K562 (cell line): ENCODE data around the gene ARMC6. TPM values are rescaled to one million over a fixed set of nuclear protein-coding genes. Genes with fewer than 3 reads are reported as not detected.

ENCODE experiments used
- ATAC-seq: fragments of 200-7000 bp; cut with Tn5 transposase; 3 replicates; pipeline ENCODE4 v1.9.1; 2020; ENCODE audit warnings: moderate library complexity
- BruUV-seq: library from RNA; stranded (reverse); fragments of 400-500 nt; replicated peaks from 2 replicates; lab custom pipeline; 2021; lab: Mats Ljungman, UMichigan
- CTCF ChIA-PET: fragments of 300-600 bp; formaldehyde crosslinking; extraction: SDS; loops from one replicate; lab custom pipeline; 2021; ENCODE audit warnings: low intra/inter-chr PET ratio; lab: Yijun Ruan, JAX
- POLR2A ChIA-PET: fragments of 300-600, 350-650 bp; sonication (Branson Sonifier 250); formaldehyde crosslinking; extraction: SDS; loops from one replicate; lab custom pipeline; 2021; ENCODE audit warnings: antibody characterized with exemption, inconsistent platforms; lab: Yijun Ruan, JAX
- DNase-seq, 4 experiments: peaks; one replicate each; pipeline versions ENCODE4 v3.0.0 to v3.0.0-alpha.2; 2011 to 2018; ENCODE audit warnings: low spot score in 3 of 4, mixed read lengths in 3 of 4; ENCODE audit errors: extremely low read depth in 1 of 4
- FAIRE-seq: peaks from 2 replicates; lab custom pipeline; 2011; peaks lifted over from hg19 to GRCh38; lab: Jason Lieb, UNC
- H2AFZ ChIP-seq: 2 replicates; pipeline ENCODE4 v1.6.0; 2011; ENCODE audit warnings: low read depth, low read length, control low read depth, inconsistent platforms
- H3K27ac ChIP-seq: fragments of 200-600 bp; 3 replicates; pipeline ENCODE4 v1.8.0; 2011; ENCODE audit warnings: low read depth, mild to moderate bottlenecking, control low read depth, inconsistent platforms, low read length, moderate library complexity, mixed read lengths; ENCODE audit errors: extremely low read depth
- H3K27me3 ChIP-seq, 2 experiments: fragments of 300-600 bp in 1 of 2; 2 replicates in 1 of 2; 3 replicates in 1 of 2; pipeline versions ENCODE4 v1.6.0 to v1.8.0; 2011; ENCODE audit warnings: inconsistent platforms in 2 of 2, low read length in 2 of 2, mild to moderate bottlenecking in 1 of 2, mixed read lengths in 1 of 2, moderate library complexity in 1 of 2; ENCODE audit not compliant: control insufficient read depth in 2 of 2, insufficient read depth in 2 of 2
- H3K36me3 ChIP-seq: fragments of 300-600 bp; 3 replicates; pipeline ENCODE4 v1.8.0; 2011; ENCODE audit warnings: mild to moderate bottlenecking, low read length, inconsistent platforms; ENCODE audit not compliant: control insufficient read depth, insufficient read depth
- H3K4me1 ChIP-seq, 2 experiments: fragments of 200-600 bp in 1 of 2; replicated peaks in 1 of 2; 2 replicates in 1 of 2; 3 replicates in 1 of 2; pipeline versions ENCODE4 v1.5.1 to v1.8.0; 2011; ENCODE audit warnings: inconsistent platforms in 2 of 2, low read length in 2 of 2, mild to moderate bottlenecking in 1 of 2, mixed read lengths in 1 of 2, moderate library complexity in 1 of 2; ENCODE audit not compliant: control insufficient read depth in 2 of 2, insufficient read depth in 2 of 2
- H3K4me2 ChIP-seq: 2 replicates; pipeline ENCODE4 v1.6.1; 2011; ENCODE audit warnings: low read length, control low read depth, inconsistent platforms, mixed read lengths; ENCODE audit not compliant: insufficient read depth
- H3K4me3 ChIP-seq: fragments of 200-600 bp; sonication (generic), shearing (Covaris generic); 2 replicates; pipeline ENCODE4 v1.5.1; 2016; ENCODE audit warnings: control low read depth, inconsistent platforms
- H3K79me2 ChIP-seq: fragments of 200-600 bp; 3 replicates; pipeline ENCODE4 v1.8.0; 2011; ENCODE audit warnings: low read length, inconsistent platforms; ENCODE audit not compliant: control insufficient read depth, insufficient read depth
- H3K9ac ChIP-seq, 2 experiments: 2 replicates each; pipeline versions ENCODE4 v1.6.0 to v1.6.1; 2011; ENCODE audit warnings: low read depth in 2 of 2, low read length in 2 of 2, control low read depth in 1 of 2, inconsistent platforms in 1 of 2, mild to moderate bottlenecking in 1 of 2, mixed read lengths in 1 of 2; ENCODE audit not compliant: insufficient read depth in 1 of 2
- H3K9me1 ChIP-seq: one replicate; pipeline ENCODE4 v1.6.0; 2011; ENCODE audit warnings: inconsistent platforms, mild to moderate bottlenecking, low read length, moderate library complexity; ENCODE audit not compliant: control insufficient read depth, insufficient read depth
- H3K9me3 ChIP-seq: replicated peaks from 2 replicates; pipeline ENCODE4 v1.5.1; 2011; ENCODE audit warnings: low read depth, low read length, inconsistent platforms; ENCODE audit not compliant: control insufficient read depth, insufficient read depth
- H4K20me1 ChIP-seq: replicated peaks from 2 replicates; pipeline ENCODE4 v1.6.1; 2011; ENCODE audit warnings: low read length, inconsistent platforms, mixed read lengths; ENCODE audit not compliant: control insufficient read depth, insufficient read depth
- ERF ChIP-seq: fragments of 450-650 bp; formaldehyde crosslinking; IDR thresholded peaks from 2 replicates; pipeline ENCODE4 v1.4.0; 2020; ENCODE audit warnings: mild to moderate bottlenecking, mixed read lengths
- KLF13 ChIP-seq: fragments of 450-650 bp; IDR thresholded peaks from 2 replicates; pipeline ENCODE4 v1.6.1; 2016; ENCODE audit warnings: missing genetic modification characterization, low read depth, mild to moderate bottlenecking, missing compliant biosample characterization, moderate library complexity, borderline replicate concordance
- POLR2G ChIP-seq: fragments of 200-400 bp; formaldehyde crosslinking; IDR thresholded peaks from 2 replicates; pipeline ENCODE4 v1.6.1; 2017; ENCODE audit warnings: low read depth, mild to moderate bottlenecking, antibody characterized with exemption, low read length, moderate library complexity
- RBM22 ChIP-seq: fragments of 200-400 bp; formaldehyde crosslinking; IDR thresholded peaks from 2 replicates; pipeline ENCODE4 v1.6.1; 2018; ENCODE audit warnings: low read length, low read depth; ENCODE audit not compliant: poor library complexity, severe bottlenecking
- WGBS: fragments of 100-300 bp; shearing (Covaris generic); methylation state at CpG from one replicate; pipeline ENCODE4 v1.1.6; 2016; ENCODE audit warnings: low coverage, mixed read lengths; ENCODE audit not compliant: insufficient coverage; ENCODE audit errors: missing lambda C conversion rate; 5-methylcytosine and 5-hydroxymethylcytosine counted together
- in situ Hi-C: fragments of 300-500 bp; cut with MboI; formaldehyde crosslinking; loops from 4 replicates; pipeline ENCODE4 v1.15.0; 2018; ENCODE audit warnings: inconsistent platforms, mixed read lengths
- intact Hi-C: fragments of 100-400 bp; cut with micrococcal nuclease; formaldehyde crosslinking; loops from 2 replicates; pipeline ENCODE4 v1.14.2; 2022
- polyA plus RNA-seq, 8 experiments: library from polyadenylated mRNA; depleted of rRNA in 4 of 8; stranded (reverse) in 5 of 8; unstranded in 3 of 8; fragments of >200 nt; fragmentation: Nextera tagmentation in 2 of 8; fragmentation: Illumina TruSeq in 1 of 8; extraction: Ambion mirVana in 2 of 8; extraction: Trizol in 1 of 8; gene quantifications; 2 replicates each; pipeline versions ENCODE4 v1.2.1 to v1.2.3, GENCODE V29; 2011 to 2014; ENCODE audit warnings: inconsistent platforms in 1 of 8, missing spikeins in 1 of 8
- total RNA-seq, 7 experiments: library from RNA; depleted of rRNA in 6 of 7; stranded (reverse); fragments of >200 nt in 6 of 7; fragmentation: Illumina TruSeq in 2 of 7; extraction: Trizol in 2 of 7; gene quantifications; 2 replicates each; pipeline versions ENCODE4 v1.2.1 to v1.2.3, GENCODE V29; 2011 to 2021; ENCODE audit warnings: low replicate concordance in 1 of 7
- TF ChIP-seq, protein P1 (sequence below): fragments of 250-450 bp; sonication (Bioruptor Pico); IDR thresholded peaks from 2 replicates; pipeline ENCODE4 v1.5.0; 2022; ENCODE audit warnings: mild to moderate bottlenecking
- TF ChIP-seq, protein P2 (sequence below): sonication (generic); formaldehyde crosslinking; IDR thresholded peaks from 2 replicates; pipeline ENCODE4 v1.8.0; 2022; ENCODE audit warnings: mild to moderate bottlenecking, missing genetic modification reagents

ARMC6 gene
- total and polyA plus RNA-seq, 9 of the 15 experiments (the other 6 are each of a cell fraction or from before 2014, with no cell fraction given): 2.1 to 93.4 (median 63.6) TPM

DNA sequence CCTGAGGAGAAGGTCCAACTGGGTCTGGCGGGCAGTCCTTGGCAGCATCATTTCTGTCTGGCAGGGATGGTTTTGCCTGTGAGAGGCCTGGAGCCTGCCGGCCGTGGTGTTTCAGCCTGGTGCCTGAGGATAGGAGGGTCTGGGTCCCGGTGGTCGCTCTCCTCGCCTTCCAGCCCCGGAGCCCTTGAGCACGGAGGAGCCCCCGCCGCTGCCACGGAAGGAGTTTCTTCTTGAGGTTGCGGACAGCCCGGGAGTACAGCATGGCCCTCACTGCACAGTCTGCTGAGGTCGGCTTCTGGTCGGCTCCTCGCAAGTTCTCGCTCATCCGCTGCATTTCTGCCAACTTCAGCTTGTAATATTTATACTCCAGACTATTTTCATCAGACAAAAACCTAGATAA, 23.5 kb upstream of the ARMC6 start:
- Histone ChIP-seq H3K9me3 (no peaks in the 10 kb centered on the region), H2AFZ (no peak overlapping the region), H3K36me3 (peaks cover 94% of the 10 kb centered on the region), H3K4me3 (no peak overlapping the region), H3K27ac (no peak overlapping the region), H4K20me1 (peaks cover 3% of the 10 kb centered on the region; the same call in 1 of the 2 replicates), H3K4me1 (no peaks in the 10 kb centered on the region), H3K4me2 (no peak overlapping the region), H3K27me3 (no peaks in the 10 kb centered on the region), H3K79me2 (0 out of 3 replicates have a peak, but pooled peaks cover 4% of the 10 kb centered on the region)
- intact Hi-C loops: no loop called here
- DNase-seq (no peak), FAIRE-seq (no peak), ATAC-seq (no peak)
- POLR2A ChIA-PET: interaction anchor here (0.6 to 1.5 kb wide), 4 partner anchors 9 to 134 kb away, joined by 3 to 4 read pairs (median 3); no protein-coding TSS in a partner anchor
- in situ Hi-C loops: no loop called here
- WGBS: 96% methylated on average over 14 of the region's 18 CpGs
- CTCF ChIA-PET: no interaction called here
- no peak for TF ChIP-seq KLF13
- no peak for TF ChIP-seq ERF (CRISPR knock-in tag)
- peak; percentile 59 for TF ChIP-seq POLR2G
- TF ChIP-seq RBM22: no peak
- TF ChIP-seq, protein P1, sequence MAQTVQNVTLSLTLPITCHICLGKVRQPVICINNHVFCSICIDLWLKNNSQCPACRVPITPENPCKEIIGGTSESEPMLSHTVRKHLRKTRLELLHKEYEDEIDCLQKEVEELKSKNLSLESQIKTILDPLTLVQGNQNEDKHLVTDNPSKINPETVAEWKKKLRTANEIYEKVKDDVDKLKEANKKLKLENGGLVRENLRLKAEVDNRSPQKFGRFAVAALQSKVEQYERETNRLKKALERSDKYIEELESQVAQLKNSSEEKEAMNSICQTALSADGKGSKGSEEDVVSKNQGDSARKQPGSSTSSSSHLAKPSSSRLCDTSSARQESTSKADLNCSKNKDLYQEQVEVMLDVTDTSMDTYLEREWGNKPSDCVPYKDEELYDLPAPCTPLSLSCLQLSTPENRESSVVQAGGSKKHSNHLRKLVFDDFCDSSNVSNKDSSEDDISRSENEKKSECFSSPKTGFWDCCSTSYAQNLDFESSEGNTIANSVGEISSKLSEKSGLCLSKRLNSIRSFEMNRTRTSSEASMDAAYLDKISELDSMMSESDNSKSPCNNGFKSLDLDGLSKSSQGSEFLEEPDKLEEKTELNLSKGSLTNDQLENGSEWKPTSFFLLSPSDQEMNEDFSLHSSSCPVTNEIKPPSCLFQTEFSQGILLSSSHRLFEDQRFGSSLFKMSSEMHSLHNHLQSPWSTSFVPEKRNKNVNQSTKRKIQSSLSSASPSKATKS (CRISPR knock-in tag): no peak
- TF ChIP-seq, protein P2, sequence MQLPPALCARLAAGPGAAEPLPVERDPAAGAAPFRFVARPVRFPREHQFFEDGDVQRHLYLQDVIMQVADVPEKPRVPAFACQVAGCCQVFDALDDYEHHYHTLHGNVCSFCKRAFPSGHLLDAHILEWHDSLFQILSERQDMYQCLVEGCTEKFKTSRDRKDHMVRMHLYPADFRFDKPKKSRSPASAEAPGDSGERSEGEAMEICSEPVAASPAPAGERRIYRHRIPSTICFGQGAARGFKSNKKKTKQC (CRISPR knock-in tag): no peak
- TF ChIP-seq, all 486 proteins: peak for 1
- H3K9ac ChIP-seq: no peak overlapping the region
- BruUV-seq: no TSS peak
- H3K9me1 ChIP-seq: peaks cover 4% of the 10 kb centered on the region
